DND-41 (cell line): Measurements from ENCODE around the gene ADD1.

Experiments used
- CTCF ChIP-seq: IDR thresholded peaks from 2 replicates; pipeline ENCODE4 v1.5.1; 2012; ENCODE audit warnings: borderline replicate concordance, low read length, moderate library complexity, mild to moderate bottlenecking; ENCODE audit not compliant: poor library complexity, severe bottlenecking; ENCODE audit errors: extremely low read depth
- EZH2 ChIP-seq: IDR thresholded peaks from 3 replicates; pipeline ENCODE4 v1.6.1; 2012; ENCODE audit warnings: borderline replicate concordance, low read depth, mild to moderate bottlenecking, moderate library complexity, low read length, inconsistent platforms; ENCODE audit not compliant: severe bottlenecking

- TF ChIP-seq CTCF = no peak
- TF ChIP-seq EZH2 = no peak
These were observed 92.4 kb downstream of the ADD1 start for GRCh38 chr4:2935762-2936743.
